M059J (cell line): ENCODE results near the gene CERK. TPM values are rescaled to one million over a fixed set of nuclear protein-coding genes. Genes with fewer than 3 reads are reported as not detected.

Source experiments
- DNase-seq: peaks from one replicate; pipeline ENCODE4 v3.0.0-alpha.2; 2012; ENCODE audit warnings: low read depth
- total RNA-seq: library from RNA; depleted of rRNA; stranded (reverse); fragments of >200 nt; shearing (Covaris generic); gene quantifications from 2 replicates; pipeline ENCODE4 v1.2.3, GENCODE V29; 2014

Gene CERK
- total RNA-seq, 1 experiment from 2014 or later: 22.8 TPM

- no peak for DNase-seq
These were observed 39.0 kb downstream of the CERK start for GRCh38 chr22:46699091-46699490.

GRCh38 chr22:46697811-46698515 is 40.1 kb downstream of the CERK start:
- no peak for DNase-seq

- no peak for DNase-seq
These were observed 41.4 kb downstream of the CERK start for GRCh38 chr22:46696614-46697013.

- no peak for DNase-seq
These were observed 41.9 kb downstream of the CERK start for GRCh38 chr22:46696229-46696518.

- no peak for DNase-seq
These were observed 42.5 kb downstream of the CERK start for GRCh38 chr22:46695346-46696228.

GRCh38 chr22:46694416-46695170 is 43.5 kb downstream of the CERK start:
- no peak for DNase-seq

- no peak for DNase-seq
These were observed 44.2 kb downstream of the CERK start for GRCh38 chr22:46693634-46694415.

GRCh38 chr22:46691571-46691970 is 46.5 kb downstream of the CERK start:
- no peak for DNase-seq

- DNase-seq: no peak
These were observed 47.9 kb downstream of the CERK start for GRCh38 chr22:46690146-46690545.

- no peak for DNase-seq
These were observed 49.1 kb downstream of the CERK start for GRCh38 chr22:46688949-46689348.

- DNase-seq: no peak
These were observed 50.6 kb downstream of the CERK start for GRCh38 chr22:46687460-46687859.

GRCh38 chr22:46687048-46687444 is 51.0 kb downstream of the CERK start:
- DNase-seq: no peak

- no peak for DNase-seq
These were observed 51.6 kb downstream of the CERK start for GRCh38 chr22:46686221-46687047.

GRCh38 chr22:46684706-46685105 is 53.3 kb downstream of the CERK start:
- no peak for DNase-seq

GRCh38 chr22:46682011-46682731 is 55.9 kb downstream of the CERK start:
- no peak for DNase-seq

- DNase-seq: no peak
These were observed 57.0 kb downstream of the CERK start for GRCh38 chr22:46681010-46681409.

- no peak for DNase-seq
These were observed 58.3 kb downstream of the CERK start for GRCh38 chr22:46679706-46680269.

GRCh38 chr22:46678785-46679700 is 59.0 kb downstream of the CERK start:
- DNase-seq: no peak
